Measurements from ENCODE around the gene RBBP5. TPM values are rescaled to one million over a fixed set of nuclear protein-coding genes. Genes with fewer than 3 reads are reported as not detected.

Gene RBBP5
- total and polyA plus RNA-seq, 2 of the 4 experiments (the other 2 are of a cell fraction): 7.3 to 37.5 TPM

DNA sequence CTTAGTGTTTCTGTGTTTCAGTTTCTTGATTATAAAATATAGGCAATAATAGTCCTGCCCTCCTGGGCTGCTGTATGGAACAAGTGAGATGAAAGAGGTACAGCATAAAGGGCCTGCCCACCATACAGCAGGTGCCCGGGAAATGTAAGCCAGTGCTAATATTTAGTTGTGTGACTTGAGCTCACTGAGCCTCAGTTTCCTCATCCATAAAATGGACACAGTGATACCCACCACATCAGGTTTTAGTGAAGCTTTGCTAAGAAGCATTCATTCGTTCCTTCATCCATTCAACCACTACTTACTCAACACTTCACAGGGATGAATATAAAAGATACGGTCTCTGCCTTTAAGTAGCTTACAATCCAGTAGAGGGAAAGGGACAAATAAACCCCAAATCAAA is 58.9 kb downstream of the RBBP5 start:
- no peak overlapping the region for H3K14ac ChIP-seq (replicated peaks; ENCODE audit: low read depth, low read length)
- BruUV-seq (replicated peaks): no TSS peak
- TF ChIP-seq RFX5 (IDR thresholded peaks at IDR 0.05; ENCODE audit: low read depth, low read length): no peak
- H3K9me1 ChIP-seq (ENCODE audit: insufficient read depth, low read length): no peaks in the 10 kb centered on the region
- in situ Hi-C loops (cut with MboI; ENCODE audit: low sequenced_read_pairs) (loop anchor here (5.0 kb wide), 1 partner anchor 76 kb away; no protein-coding TSS in a partner anchor), dilution Hi-C loops (cut with HindIII; ENCODE audit: low sequenced_read_pairs, unreplicated experiment) (no loop called here), intact Hi-C loops (cut with micrococcal nuclease) (no loop called here)
- H3K79me1 ChIP-seq (ENCODE audit: low read depth in 1 of 2, low read length in 2 of 2): no peaks in the 10 kb centered on the region
- no peak overlapping the region for H2AK5ac ChIP-seq (ENCODE audit: low read depth, low read length)
- H3K36me3 ChIP-seq (ENCODE audit: control insufficient read depth, insufficient read depth, low read length): no peaks in the 10 kb centered on the region
- H4K91ac ChIP-seq (ENCODE audit: insufficient read depth, low read depth, low read length): no peak overlapping the region
- H2AFZ ChIP-seq (replicated peaks; ENCODE audit: low read length, poor library complexity): no peak overlapping the region
- no peak overlapping the region for H3K56ac ChIP-seq (ENCODE audit: extremely low read depth, insufficient read depth, low read length)
- ChIA-PET POLR2A (ENCODE audit: unreplicated experiment) (no interaction called here), CTCF (interaction anchor here (0.6 to 2.9 kb wide), 6 partner anchors 8 to 741 kb away, joined by 3 to 31 read pairs (median 7); no protein-coding TSS in a partner anchor)
- peaks cover 11% of the 10 kb centered on the region for H3K27me3 ChIP-seq (ENCODE audit: control insufficient read depth, insufficient read depth, low read length)
- no peak for ATAC-seq (ENCODE audit: low read depth)
- DNase-seq: no peak
- no peak overlapping the region for H3K9ac ChIP-seq (ENCODE audit: low read depth, low read length)
- H2AK9ac ChIP-seq (replicated peaks; ENCODE audit: low read depth, low read length, poor library complexity): no peak overlapping the region
- H2BK120ac ChIP-seq (ENCODE audit: low read depth, low read length): no peak overlapping the region
- H2BK20ac ChIP-seq (ENCODE audit: low read depth, low read length): no peak overlapping the region
- H3K4ac ChIP-seq (ENCODE audit: low read depth, low read length): no peak overlapping the region
- H3K4me1 ChIP-seq (ENCODE audit: control insufficient read depth, insufficient read depth, low read length): no peaks in the 10 kb centered on the region
- H3K18ac ChIP-seq (ENCODE audit: low read depth, low read length): no peak overlapping the region
- H3K27ac ChIP-seq (ENCODE audit: insufficient read depth, low read length): no peak overlapping the region
- no peak overlapping the region for H3K23ac ChIP-seq (ENCODE audit: low read depth, low read length)
- H3K4me2 ChIP-seq (ENCODE audit: low read depth, low read length): no peak overlapping the region
- H4K5ac ChIP-seq (ENCODE audit: low read depth, low read length): no peak overlapping the region
- no peaks in the 10 kb centered on the region for H4K20me1 ChIP-seq (ENCODE audit: insufficient read depth, low read length)
- no peak overlapping the region for H2BK15ac ChIP-seq (ENCODE audit: low read depth, low read length)
- H3K9me3 ChIP-seq (ENCODE audit: control insufficient read depth, insufficient read depth, low read length): no peaks in the 10 kb centered on the region
- no CpG with 5 or more reads among the region's 3 CpGs for WGBS, 2 experiments (ENCODE audit: extremely low coverage in 2 of 2, insufficient read length in 1 of 2)
- H2BK5ac ChIP-seq (ENCODE audit: low read depth, low read length, poor library complexity, severe bottlenecking): no peak overlapping the region
- H4K8ac ChIP-seq (ENCODE audit: low read depth in 2 of 2, low read length in 2 of 2): no peak overlapping the region
- H3K4me3 ChIP-seq (ENCODE audit: insufficient read depth, low read depth, low read length): no peak overlapping the region

Data from IMR-90 (cell line).